HG03060 (cell line): ENCODE measurements around the gene DAD1.
"Not testable (repeated sequence)": the region's sequence is repeated elsewhere in the genome, so short reads cannot be mapped to it uniquely, and the experiment has no call there.

Experiments used
- ATAC-seq: cut with Tn5 transposase; IDR thresholded peaks from one replicate; pipeline ENCODE4 v1.9.1; 2021; ENCODE audit warnings: low read depth, moderate number of reproducible peaks; ENCODE audit not compliant: unreplicated experiment

DAD1 gene

DNA sequence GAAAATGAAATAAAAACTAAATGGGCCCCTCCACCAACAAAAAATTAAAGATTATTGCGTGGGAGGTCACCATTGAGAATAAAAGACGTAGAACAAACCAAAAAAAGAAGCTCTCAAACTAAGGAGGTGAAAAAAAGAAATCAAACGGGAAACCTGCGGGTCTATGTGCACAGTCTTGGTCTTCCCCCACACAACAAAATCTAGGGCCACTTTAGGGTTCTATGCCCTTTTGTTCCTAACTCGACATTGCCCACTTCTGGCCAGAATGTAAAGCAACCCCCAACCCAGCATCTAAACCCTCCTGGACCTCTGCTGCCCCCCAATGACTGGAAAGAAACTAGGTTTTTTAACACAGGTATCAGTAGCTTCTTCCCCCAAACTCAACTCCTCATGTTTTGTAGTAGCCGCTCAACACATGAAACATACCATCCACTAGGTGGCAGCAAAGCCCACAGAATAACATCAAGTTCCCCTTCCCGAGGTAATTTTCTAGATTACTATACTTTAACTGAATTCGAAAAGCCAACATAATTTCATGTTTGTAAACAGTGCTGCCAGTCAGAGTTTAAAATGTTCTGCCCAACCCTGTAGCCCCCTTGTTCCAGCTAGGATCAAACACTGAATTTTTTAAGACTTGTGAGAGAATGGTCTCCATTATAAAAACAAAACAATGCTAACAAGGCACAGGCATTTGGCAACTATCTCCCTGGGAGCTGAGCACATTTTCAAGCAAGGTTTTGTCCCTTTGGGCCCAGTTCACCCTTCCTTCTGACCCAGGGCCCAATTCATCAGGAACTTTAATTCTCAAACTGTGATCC, 18.7 kb downstream of the DAD1 start:
- peak; percentile 46 for ATAC-seq

- no peak for ATAC-seq
Observed at GRCh38 chr14:22569737-22570131, 19.3 kb downstream of the DAD1 start.

DNA sequence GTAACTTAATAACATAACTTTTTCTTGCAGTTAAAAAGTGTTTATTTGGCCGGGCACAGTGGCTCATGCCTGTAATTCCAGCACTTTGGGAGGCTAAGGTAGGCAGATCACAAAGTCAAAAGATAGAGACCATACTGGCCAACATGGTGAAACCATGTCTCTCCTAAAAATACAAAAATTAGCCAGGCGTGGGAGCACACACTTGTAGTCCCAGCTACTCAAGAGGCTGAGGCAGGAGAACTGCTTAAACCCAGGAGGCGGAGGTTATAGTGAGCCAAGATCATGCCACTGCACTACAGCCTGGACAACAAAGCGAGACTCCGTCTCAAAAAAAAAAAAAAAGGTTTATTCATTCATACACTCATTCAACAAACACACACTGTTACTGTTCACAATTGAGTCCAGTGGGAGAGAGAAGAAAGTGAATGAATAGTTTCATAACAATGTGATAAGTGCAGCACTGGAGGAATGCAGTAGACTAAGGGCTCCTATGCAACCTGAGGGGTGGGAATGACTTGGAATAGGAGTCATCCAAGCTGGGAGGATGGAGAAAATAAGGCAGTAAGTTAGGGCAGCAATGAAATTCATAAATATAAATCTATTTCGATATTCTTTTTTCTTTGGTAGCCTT, 19.8 kb downstream of the DAD1 start:
- no peak for ATAC-seq

GRCh38 chr14:22567437-22567836, 21.6 kb downstream of the DAD1 start:
- no peak for ATAC-seq

DNA sequence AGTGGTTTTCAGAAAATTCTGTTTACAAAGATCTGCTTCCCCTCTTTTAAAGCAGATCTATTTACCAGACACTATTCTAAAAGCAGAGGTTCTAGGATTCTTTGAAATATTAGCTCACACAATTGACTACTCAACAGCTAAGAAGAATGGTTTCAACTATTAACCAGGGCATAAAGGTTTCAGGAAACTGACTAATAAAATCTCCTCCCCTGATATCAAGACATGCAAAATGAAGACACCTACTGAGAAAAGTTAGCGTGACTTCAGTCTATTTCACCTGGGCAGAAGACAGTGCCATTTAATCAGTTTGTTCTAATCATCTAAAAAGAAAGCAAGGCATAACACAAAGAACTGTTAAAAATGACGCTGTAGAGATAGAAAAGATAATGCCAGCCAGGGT, 22.2 kb downstream of the DAD1 start:
- no peak for ATAC-seq

DNA sequence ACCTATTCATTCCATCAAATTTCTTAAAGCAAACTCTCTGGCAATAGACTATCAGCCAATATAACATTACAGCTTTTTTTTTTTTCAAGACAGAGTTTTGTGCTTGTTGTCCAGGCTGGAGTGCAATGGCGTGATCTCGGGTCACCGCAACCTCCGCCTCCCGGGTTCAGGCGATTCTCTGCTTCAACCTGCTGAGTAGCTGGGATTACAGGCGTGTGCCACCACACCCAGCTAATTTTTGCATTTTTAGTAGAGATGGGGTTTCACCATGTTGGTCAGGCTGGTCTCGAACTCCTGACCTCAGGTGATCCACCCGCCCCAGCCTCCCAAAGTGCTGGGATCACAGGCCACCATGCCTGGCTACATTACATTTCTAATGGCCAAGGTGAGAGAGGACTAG, 22.8 kb downstream of the DAD1 start:
- ATAC-seq, result not testable (repeated sequence)

DNA sequence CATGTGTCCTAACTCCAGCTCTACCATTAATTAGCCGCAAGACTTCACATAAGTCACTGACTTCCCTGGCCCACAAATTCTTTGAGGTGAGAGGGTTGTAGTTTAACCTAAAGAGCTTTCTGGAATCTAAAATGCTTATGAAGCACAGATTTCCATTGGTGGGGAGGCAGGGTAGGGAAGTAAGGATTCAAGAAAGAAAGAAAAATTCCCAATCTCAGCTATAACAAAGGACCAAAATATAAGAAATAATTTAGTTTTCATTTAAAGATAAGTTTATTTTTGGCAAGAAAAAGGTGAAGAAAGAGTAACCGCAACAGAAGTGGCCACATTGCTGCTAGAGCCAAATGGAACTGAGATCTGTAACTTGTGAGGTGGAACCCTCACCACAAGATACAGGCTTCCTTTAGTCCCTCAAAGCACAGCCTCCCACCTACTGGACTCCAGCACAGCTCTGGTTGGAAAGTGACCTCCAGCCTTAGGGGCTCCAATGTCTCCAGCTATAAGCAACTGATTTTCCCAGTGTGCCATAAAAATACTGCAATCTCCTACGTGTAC, 23.6 kb downstream of the DAD1 start:
- ATAC-seq, result no peak

DNA sequence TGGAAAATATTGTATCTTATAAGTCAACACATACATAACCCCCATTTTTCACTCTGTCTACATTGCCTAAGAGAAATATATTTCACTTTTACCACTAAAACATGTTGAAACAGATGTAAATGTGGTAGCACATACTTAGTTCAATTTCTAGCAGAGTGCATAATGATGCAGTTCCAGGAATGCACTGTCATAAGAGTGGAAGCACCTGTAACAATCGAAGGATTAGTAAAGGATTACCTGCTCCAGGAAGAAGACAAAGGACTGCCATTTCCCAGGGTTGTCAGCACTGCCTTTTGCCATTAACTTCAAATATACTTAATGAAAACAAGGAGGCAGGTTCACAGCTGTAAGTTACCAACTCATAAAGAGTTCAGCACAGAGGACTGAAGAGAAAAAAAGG, 24.6 kb downstream of the DAD1 start:
- no peak for ATAC-seq

- no peak for ATAC-seq
Observed at GRCh38 chr14:22563987-22564386, 25.0 kb downstream of the DAD1 start.

DNA sequence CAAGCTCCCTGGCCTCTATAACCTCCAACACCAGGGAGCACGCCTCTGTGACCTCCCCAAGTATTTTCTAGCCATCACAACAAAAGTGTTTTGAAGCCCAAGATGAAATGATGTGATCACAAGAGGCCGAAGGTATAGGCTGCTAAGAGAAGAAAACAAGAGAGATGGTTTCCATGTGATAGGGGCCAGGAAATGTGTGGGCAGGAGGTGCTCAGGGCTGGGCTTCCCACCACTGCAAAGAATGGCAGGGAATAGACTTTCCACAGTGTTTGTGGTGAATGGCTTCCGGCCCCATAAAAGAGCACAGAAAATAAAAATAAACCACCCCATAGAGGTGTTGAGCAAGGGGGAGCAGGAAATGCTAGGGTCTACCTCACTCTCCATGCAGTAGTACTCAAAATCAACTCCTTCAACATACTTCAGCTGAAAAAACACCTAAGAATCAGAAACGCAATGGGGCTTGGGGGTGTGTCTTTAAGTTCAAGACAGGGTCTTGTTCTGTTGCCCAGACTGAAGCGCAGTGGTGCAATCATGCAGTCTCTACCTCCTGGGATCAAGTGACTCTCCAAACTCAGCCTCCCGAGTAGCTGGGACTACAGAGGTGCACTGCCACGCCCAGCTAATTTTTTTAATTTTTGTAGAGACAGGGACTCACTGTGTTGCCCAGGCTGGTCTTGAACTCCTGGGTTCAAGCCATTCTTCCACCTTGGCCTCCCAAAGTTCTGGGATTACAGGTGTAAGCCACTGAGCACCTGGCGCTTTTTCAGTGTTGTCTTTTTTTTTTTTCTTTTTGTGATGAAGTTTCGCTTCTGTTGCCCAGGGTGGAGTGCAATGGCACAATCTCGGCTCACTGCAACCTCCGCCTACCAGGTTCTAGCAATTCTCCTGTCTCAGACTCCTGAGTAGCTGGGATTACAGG, 27.1 kb downstream of the DAD1 start:
- no peak for ATAC-seq

DNA sequence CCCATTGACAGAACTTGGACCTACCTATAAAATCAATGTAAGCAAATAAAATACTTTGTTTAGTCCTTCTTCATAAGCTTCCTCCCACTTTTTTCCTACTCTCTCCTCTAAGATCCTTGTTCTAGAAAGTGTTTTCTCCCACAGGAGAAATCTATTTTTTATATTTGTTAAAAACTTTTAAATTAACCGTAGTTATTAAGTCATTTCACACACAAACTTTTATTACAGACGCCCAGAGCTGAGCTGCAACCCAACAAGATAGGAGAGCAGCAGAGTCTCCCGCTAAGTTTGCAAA, 27.7 kb downstream of the DAD1 start:
- no peak for ATAC-seq

GRCh38 chr14:22560662-22561365, 28.2 kb downstream of the DAD1 start:
- no peak for ATAC-seq

GRCh38 chr14:22559041-22559440, 30.0 kb downstream of the DAD1 start:
- no peak for ATAC-seq

GRCh38 chr14:22558221-22558913, 30.7 kb downstream of the DAD1 start:
- ATAC-seq, result no peak

- no peak for ATAC-seq
Observed at GRCh38 chr14:22557846-22558220, 31.2 kb downstream of the DAD1 start.

- peak; percentile 19 for ATAC-seq
Observed at GRCh38 chr14:22556990-22557623, 31.9 kb downstream of the DAD1 start.

DNA sequence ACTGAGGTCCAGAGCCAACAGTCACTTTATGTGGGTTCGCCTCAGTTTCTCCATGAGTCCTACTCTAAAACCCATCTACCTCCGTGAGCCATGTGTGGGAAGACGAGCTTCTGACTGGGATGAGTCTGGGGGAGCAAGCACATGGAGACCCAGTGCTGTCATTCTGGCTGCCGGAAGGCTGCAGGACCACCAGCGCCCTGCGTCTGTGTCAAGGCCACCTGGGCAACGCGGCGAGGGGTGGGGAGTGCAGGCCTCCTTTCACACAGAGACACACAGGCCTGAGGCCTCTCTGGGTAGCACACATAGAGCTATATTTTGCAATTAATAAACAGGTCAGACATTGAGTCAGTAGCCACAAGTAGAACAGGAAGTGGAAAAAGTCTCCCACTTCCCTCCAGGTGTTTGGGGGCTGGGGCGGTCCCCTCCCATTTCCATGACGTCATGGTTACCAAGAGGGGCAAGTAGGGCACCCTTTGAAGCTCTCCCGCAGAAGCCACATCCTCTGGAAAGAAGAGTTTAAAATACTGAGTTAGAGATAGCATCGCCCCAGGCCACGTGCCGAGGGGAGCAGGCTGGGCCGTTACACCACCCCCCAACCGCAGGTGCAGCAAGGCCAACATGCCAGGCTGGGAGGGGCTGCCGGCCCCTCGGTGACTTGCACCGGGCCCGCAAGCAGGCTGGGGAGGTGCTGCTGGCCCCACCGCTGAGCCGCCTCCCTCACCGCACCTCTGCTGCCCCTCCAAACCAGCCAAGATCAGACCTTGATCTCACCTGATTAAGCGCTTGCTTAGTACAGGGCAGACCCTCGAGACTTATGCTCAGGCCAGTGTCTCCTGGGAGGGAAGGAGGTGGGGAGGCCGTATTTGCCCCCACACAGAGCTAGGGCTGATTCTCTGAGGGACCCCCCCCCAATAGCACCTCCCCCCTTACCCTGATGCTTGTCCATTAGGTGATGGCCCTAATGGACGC, 32.7 kb downstream of the DAD1 start:
- peak; percentile 49 for ATAC-seq

GRCh38 chr14:22555384-22556011, 33.5 kb downstream of the DAD1 start:
- ATAC-seq, result peak; percentile 3
